GM21447 (cell line): ENCODE results near the gene COL25A1.
A peak's percentile ranks its signal among the peaks of the same experiment; 100 is the strongest.

Experiments used
- ATAC-seq: cut with Tn5 transposase; IDR thresholded peaks from one replicate; pipeline ENCODE4 v1.9.1; 2021; ENCODE audit not compliant: unreplicated experiment

Gene COL25A1

DNA sequence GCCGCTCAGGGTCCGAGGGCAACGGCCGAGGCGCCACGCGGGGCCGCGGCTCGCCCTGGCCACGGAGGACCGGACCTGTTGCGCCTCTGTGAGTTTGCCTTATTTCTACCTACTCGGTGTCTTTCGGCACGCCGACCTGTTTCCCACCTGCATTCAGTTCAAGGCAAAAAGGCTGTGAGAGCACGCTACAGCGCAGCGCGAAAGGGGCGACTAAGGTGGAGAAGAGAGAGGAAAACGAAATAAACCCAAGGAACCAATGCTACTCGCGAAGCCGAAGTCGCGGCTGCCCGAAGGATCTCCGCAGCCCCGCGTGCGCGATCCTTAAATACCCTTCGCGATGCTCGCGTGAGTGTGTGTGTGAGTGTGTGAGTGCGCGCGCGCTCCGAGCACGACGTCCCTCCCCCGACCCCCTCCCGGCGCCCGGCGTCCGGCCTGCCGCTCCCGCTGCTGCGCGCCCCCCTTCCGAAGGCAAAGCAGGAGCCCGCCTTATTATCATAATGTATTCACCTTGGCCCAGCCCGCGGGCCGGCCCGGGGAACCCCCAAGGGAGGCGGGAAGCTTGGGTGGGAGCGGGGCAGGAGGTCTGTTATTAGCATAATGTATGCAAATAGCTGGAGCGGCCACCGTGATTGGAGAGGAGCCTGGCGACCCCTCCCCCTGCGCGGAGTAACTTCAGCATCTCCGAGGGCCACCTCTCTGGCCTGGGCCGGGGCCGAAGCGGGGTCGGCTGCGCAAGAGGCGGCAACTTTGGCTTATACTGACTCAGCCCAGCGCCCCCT, at the start of gene COL25A1:
Gene COL25A1 (minus strand): TSS at position 298 of the 779 bp plus-strand sequence.
- ATAC-seq: no peak

DNA sequence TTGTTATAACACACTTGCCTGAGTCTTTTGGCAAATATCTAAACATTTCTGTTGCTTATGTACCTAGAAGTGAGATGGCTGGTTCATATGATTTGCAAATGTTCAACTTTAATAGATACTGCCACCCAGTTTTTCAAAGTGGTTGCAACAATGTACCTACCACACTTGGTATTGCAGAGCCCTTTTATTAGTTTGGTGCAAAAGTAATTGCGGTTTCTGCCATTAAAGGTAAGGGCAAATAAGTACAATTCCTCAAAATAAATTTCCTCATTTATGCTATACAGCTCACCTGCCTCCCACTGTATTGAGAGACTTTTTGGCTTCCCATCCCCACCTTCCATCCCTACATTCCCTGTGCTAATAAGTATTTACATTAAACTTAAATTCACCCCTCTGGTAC, 47.7 kb upstream of the COL25A1 start:
- ATAC-seq: no peak

DNA sequence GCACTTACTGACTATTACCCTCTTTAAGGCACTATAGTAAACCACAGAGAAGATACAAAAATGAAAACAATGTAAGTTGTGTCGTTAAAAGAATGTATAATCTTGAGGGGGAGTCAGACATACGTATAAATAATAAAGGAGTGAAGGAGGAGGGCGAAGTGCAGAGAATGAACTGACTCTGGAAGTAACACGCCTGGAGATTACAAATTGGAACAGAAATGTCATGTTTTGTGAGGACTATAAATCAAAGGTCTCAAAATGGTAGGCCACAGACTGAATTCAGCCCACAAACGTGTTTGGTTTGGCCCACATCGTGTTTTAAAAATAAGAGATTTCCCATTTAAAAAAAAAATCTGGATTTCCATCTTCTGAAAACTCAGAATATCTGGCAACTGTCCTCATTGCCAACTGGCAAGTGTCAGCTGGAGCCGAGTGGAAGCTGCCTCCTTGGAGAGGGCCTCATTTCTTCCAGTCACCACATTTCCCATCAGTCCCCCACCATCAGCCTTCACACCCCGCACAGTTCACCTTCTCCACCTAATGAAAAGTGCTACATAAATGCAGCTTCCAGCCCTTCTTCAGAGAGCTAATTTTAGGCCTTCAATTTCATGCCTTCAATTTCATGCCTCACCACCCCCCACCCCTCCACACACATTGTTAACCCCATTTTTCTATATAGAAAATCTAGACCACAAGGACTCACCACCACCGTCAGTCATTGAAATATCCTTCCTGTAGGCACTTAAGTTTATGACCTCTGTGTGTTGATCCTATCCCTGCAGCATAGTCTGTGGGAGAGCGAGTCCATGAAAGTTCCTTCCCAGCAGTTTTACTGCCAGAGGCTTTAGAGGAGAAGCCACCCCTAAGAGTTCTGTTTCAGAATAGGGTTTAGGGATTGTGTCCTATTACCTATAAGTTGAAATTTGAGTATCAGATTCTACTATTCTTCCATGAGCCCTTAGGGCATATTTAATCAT, 32.0 kb upstream of the COL25A1 start:
- no peak for ATAC-seq

DNA sequence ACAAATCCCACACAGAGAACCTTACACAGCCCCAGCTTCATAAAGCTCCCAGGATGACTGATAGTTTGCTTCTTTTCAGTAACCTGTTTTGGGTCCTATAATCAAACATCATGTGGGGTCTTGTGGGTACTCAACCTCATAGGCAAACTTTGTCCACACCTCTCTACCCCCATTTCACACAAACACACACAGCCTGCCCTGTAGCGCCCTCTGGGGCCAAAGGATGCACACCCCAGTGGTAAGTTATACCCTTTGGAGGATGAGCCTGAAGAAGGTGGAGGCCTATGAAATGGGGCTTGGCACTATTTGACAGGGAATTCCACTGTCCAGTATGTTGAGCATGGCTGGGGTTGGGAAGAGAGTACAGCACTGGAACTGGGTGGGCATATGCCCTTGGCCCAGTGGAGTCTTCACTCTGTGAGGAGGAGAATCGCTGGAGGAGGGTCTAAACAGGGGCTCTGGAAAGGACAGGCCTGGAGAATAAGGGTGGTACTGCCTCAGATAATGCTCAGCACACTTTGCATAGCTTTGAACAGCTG, 30.5 kb upstream of the COL25A1 start:
- ATAC-seq: no peak

DNA sequence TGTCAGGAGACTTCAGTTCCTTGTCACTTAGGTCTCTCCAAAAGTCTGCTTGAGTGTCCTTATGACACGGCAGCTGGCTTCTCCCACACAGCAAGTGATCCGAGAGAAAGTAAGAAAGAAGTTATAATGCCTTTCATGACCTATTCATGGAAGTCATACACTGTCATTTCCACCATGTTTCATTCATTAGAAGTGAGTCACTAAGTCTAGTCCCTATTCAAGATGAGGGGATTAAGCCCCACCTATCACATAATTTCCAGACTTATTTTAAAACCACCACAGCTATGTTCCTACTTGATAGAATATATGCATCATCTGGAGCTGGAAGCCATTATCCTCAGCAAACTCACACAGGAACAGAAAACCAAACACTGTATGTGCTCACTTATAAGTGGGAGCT, 25.2 kb upstream of the COL25A1 start:
- ATAC-seq: no peak

DNA sequence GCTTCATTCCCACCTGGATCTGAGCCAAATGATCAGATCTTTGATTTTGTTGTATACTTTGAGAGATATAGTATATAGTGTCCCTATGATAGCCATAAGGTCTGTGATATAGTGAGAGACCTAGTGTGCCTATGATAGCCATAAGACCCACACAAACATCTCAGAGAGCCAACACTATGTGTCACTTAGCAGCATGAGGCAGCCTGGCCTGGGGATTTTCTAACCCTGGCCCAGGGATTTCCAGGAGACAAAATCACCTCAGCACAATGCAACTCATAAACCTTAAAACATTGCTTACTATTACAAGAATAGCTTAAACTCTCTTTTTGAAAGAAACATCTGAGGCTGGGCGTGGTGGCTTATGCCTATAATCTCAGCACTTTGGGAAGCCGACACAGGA, 23.2 kb upstream of the COL25A1 start:
- ATAC-seq: no peak

DNA sequence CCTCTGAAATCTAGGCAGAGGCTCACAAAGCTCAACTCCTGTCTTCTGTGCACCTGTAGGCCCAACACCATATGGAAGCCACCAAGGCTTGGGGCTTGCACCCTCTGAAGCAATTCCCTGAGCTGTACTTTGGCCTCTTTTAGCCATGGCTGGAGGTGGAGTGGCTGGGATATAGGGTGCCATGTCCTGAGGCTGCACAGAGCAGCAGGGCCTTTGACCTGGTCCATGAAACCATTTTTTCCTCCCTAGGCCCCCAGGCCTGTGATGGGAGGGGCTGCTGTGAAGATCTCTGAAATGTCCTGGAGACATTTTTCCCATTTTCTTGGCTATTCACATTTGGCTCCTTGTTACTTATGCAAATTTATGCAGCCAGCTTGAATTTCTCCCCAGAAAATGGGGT, 20.9 kb upstream of the COL25A1 start:
- no peak for ATAC-seq

DNA sequence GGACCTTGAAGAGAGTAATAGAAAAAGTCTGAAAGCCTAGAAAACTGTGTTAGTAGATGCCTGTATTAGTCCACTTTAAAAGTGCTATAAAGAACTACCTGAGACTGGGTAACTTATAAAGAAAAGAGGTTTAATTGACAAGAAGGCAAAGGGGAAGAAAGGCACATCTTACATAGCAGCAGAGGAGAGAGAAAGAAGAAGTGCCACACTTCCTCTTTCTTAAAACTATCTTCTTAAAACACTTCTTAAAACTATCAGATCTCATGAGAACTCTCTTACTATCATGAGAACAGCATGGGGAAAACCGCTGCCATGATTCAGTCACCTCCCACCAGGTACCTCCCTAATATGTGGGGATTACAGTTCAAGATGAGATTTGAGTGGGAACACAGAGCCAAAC, 18.8 kb upstream of the COL25A1 start:
- ATAC-seq: no peak

DNA sequence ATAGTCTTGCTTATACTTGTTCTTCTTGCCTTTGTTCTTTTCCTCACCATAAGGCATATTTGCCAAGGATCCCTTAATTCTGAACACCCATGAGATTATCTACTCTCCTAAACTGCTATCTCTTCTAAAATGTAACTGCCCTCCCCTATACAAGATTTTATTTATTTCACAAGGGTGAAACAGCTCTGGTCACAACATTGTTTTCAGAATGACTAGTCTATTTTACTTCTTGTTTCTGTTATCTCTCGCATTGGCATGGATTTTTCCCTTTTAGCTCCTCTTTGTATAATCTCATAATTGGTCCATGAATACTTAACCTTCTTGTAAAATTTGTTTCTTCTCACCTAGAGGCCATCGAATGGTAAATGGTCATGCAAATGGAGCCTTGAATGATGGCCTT, 17.2 kb upstream of the COL25A1 start:
- peak; percentile 53 for ATAC-seq

DNA sequence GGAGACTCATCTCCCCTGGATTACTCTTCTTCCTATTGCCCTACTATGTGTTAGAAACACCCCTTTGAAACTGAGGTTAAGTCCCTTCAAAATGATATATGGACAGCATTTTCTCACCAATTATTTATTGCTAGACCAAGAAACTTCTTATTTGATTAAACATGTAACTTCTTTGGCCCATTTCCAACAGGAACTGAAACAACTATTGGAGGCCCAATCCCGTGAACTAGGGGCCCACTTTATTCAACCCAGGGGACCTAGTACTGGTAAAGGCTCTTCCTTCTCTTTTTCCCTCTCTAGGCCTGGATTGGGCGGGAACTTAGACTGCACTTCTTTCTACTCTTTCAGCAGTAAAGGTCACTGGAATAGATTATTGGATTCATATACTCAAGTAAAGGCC, 16.7 kb upstream of the COL25A1 start:
- no peak for ATAC-seq

DNA sequence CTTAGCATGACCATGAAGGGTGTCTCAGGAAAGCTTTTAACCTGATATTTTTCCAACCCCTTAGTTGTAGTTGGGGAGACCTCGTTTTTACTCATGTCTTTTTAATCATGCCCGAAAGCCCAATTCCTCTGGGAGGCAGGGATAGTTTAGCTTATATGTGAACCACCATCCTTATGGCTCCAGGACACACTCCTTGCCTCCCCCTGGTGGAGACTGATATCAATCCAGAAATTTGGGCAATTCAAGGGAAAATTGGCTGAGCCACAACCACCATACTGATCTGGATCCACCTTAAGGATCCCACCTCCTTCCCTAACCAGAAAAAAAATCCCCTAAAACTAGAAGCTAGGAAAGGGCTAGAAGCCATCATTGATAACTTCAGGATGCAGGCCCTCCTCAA, 13.4 kb upstream of the COL25A1 start:
- no peak for ATAC-seq

DNA sequence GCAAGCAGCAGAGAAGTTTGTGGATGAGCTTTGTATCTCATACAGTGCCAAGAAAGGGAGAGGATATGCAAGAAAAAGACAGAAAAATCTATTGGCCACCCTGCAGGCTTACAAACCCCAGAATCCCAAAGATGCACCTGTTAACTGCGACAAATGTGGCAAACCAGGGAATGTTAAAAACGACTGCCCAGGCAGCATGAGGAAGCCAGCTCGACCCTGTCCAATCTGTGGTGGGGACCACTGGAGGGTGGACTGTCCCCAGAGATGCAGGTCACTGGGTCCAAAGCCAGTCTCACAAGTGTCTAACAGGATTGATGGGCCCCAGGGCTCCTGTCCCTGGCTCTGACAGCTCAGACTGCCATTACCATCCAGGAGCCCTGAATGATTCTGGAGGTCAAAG, 12.9 kb upstream of the COL25A1 start:
- no peak for ATAC-seq

DNA sequence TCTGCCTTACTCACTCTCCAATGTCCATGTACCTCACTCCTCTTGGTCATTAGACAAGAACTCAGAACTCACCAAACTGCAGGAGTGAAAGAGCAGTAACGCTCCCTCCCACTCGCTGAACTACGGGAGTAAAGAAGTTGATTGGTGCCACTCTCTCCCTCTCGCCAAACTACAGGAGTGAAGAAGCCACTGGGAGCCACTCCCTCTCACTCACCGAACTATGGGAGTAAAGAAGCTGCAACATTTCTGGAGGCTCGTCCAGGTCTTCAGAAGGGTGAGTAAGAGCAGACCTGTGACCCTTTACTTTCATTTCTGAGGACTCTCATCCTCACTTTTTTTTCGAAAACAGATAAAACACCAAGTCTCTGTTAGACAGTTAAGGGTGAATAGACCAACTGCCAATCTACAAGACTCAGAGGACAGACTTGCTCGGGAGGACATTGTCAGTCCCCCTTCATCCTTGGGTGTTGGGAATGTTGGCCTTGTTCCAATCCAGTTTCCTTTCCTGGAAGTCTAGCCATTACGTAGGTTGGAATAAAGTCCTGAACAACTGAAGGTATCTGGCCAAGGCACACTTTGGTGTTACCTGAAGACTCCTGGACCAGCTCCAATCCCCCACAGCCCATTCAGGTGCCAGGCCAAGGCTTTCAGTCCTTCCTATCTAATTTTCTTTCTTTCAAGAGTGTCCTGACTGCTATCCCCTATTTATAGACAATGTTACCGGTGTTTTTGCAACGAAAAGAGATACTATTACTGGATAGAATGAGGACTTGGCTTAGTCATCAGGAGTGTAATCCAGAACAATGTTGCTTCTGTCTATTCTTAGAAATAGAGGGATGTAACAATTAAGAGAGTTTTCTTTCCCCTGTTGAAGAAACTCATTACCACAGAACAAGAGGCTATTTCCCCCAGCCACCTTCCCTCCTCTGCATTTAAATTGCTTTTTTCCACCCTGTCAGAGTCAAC, 11.0 kb upstream of the COL25A1 start:
- ATAC-seq: no peak

DNA sequence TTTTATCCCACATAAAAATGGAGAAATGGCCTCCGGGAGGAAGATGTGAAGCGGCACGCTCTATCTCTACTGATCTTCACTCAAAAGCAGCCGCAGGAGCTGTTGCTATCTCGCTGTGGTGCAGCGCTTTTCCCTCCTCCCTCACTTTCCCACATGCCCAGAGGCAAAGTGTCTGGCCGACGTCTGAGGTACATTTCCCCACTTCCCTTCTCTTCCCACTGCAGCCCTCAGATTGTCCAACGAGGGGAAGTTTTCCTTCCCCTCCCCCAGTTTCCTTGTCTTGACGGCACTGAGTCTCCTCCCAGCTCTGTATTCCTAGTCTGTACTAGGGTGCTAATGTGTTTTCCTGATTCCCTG, 660 bp upstream of the COL25A1 start:
- no peak for ATAC-seq

DNA sequence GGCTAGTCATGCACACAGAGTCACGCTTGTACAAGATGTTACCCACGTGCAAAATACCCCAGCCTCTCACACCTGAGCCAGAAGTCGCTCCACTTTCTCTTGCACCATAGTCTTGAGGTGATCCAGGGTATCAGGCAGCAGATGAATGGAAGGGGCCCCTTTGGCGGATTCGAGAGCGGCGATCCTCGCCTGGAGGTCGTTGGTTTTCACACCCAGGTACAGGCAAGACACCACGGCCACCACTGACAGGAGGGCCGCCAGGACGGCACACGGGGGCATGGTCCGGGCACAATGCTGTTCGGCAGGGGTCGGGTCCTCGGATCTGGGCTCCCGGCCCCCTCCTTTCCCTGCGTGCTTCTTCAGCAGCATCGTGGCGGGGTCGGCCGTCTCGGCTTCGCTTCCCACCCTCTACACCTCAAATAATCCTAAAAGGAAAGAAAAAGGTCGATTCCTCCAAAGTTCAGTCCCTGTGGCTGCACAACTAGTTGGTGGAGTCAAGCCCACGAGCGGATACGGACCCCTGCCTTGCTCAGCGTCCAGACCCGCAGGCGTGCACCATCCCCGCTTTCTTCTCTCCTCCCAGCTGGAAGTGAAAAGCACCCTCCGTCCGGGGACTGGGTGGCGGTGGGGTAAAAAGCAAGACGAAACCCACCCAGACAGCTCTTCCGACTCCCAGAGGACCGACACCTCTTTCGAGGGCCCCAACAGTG, 652 bp downstream of the COL25A1 start:
- ATAC-seq: no peak

DNA sequence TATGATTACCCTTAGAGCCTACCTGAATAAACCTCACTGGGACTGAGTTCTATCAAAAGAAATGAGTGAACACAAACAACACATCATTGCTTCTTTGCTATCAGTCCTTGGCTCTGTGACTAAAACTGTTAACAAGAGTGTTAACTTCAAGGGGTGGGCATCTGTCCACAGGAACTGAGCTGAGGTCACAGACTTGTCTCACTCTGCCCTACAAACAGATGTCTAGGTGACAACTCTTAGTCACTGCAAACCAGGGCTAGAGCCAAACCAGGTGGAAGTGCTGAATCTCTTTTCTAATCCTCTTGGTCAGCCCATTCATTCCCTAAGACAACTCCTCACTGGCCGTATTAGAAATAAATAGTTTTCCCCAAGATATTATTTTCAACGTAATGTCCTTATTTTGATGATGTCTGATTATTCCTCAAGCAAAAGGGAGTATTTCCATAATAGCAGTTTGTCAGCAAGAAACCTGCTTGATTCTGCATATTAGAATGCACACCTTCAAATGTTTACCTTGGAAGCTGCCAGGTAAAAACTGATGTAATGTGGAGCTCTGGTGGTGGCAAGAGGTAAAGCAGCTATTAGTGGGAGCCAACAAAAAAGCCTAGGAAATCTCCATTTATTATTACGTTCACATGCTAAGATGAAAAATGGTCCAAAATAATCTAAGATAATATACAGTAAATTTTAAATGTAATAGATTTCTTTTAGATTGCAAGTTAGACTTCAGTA, 4.0 kb downstream of the COL25A1 start:
- ATAC-seq: no peak

DNA sequence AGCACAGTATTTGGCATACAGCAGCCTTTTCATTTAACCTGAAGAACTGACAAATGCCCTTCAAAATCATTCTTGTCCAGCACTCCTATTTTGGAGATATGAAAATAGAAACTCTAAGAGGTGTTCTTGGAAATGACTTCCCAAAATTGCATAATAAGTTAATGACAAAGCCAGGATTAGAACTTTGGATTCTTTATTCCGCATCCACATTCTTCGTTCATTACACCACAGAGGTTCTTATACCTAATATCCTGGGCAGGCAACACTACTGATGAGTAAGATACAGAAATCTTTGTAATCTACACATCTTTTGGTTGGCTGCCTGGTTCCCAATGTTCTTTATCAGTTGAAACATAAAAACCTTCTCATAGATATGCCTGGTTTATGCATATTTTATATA, 5.9 kb downstream of the COL25A1 start:
- ATAC-seq: no peak

DNA sequence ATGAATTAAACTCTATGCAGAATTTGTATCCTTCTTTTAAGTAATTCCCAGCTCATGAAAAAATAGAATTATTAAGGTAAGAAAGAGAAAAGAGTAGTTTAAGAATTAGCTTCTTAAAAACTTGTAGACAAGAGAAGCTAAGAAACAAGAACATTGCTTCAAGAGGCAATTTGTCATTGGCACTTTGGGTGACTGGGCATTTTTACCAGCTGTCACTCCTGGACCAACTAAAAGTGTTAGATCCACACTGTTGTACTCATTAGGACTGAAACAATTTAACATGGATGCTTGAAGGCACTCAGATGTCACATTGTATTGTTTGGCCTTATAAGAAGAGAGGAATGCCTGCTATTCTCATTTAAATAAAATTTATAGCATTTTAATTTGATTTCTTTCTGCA, 7.4 kb downstream of the COL25A1 start:
- ATAC-seq: no peak

DNA sequence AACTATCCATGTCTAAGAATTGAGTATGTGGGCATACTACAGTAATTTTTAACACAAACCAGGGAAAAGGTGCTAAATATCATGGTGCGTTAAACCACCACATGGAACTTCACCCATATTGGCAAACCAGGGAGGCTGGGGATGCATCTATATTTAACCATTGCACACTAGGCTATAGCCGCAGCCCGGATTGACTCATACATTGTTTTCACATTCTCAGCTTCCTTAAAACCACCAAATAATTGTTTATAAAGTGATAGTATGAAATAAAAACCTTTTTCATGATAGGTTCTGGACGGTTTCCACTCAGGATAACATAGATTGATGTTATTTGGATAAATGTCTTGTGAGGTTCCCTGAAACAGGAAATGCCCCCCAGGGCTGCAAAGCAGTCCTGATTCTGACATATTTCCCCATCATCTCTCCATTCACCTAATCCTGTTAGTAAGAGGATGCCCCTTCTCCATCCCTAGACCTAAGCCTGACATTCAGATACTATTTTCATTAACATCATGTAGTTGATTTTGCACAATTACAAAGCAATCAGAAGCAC, 7.9 kb downstream of the COL25A1 start:
- no peak for ATAC-seq
